Measurements from ENCODE around the gene ELAVL2. TPM values are rescaled to one million over a fixed set of nuclear protein-coding genes. Genes with fewer than 3 reads are reported as not detected.

The ELAVL2 gene
- total RNA-seq (under 1 TPM in 1 of 5 donors, not detected in 4; 0.79 TPM), total RNA-seq (0 to 0.06 (median 0) reads per million in 29 experiments)
- not detected for total RNA-seq (2013)

- Mint-ChIP-seq H3K27me3 (peaks cover 29 to 32% of the 10 kb centered on the region in 2 donors), H3K36me3 (no peaks in the 10 kb centered on the region), H3K27ac (no peak within 1 kb of the TSS), H3K9me3 (peaks cover 0 to 6% (median 4%) of the 10 kb centered on the region in 3 donors), H3K4me1 (no peaks in the 10 kb centered on the region), H3K4me3 (no peak within 1 kb of the TSS)
- Histone ChIP-seq H3K4me3 (ENCODE audit: control insufficient read depth in 1 of 2, extremely low read depth in 1 of 2, low read length in 1 of 2) (peak within 1 kb of the TSS in 1 of 2 donors; percentile 4), H3K9me3 (no peaks in the 10 kb centered on the region), H3K27me3 (replicated peaks in 1 of 2; ENCODE audit: control insufficient read depth in 2 of 2, extremely low read depth in 1 of 2, insufficient read depth in 2 of 2, low read length in 1 of 2) (peaks cover 8 to 44% of the 10 kb centered on the region in 2 experiments), H3K4me1 (ENCODE audit: control insufficient read depth in 1 of 2, extremely low read depth in 1 of 2, insufficient read depth in 2 of 2, low read length in 2 of 2) (no peaks in the 10 kb centered on the region), H3K27ac (ENCODE audit: low read length) (no peak within 1 kb of the TSS), H3K36me3 (ENCODE audit: control insufficient read depth in 2 of 2, extremely low read depth in 1 of 2, insufficient read depth in 1 of 2, low read length in 1 of 2) (no peaks in the 10 kb centered on the region)
- ChIA-PET CTCF (no interaction called here), POLR2A (no interaction called here)
- peak in 3 of 4 experiments; percentile 23 to 79 (median 50) for ATAC-seq (replicated peaks in 1 of 4)
- DNase-seq = peak in 26 of 35 experiments; percentile 1 to 31 (median 16)
- WGBS (ENCODE audit: insufficient coverage) = 12% methylated on average over 21 of the region's 30 CpGs
These were observed at the start of gene ELAVL2 for GRCh38 chr9:23826120-23826629. Gene ELAVL2, minus strand, starts transcription at chr9:23826240. Its CDS starts 64,006 bp downstream, at chr9:23762234.

GRCh38 chr9:23858234-23858633 lies 32.2 kb upstream of the ELAVL2 start:
- WGBS (ENCODE audit: insufficient coverage) = no CpG with 5 or more reads among the region's 3 CpGs
- CTCF ChIA-PET = no interaction called here

GRCh38 chr9:23855873-23856604 lies 30.0 kb upstream of the ELAVL2 start:
- Mint-ChIP-seq H3K27me3 (peaks cover 6 to 7% of the 10 kb centered on the region in 2 donors), H3K4me3 (no peak overlapping the region), H3K9me3 (peaks cover 5 to 37% (median 22%) of the 10 kb centered on the region in 3 donors), H3K4me1 (peaks cover 0 to 3% (median 3%) of the 10 kb centered on the region in 3 donors), H3K36me3 (no peaks in the 10 kb centered on the region), H3K27ac (no peak overlapping the region)
- peaks cover 0 to 8% of the 10 kb centered on the region in 2 experiments for H3K27me3 ChIP-seq (replicated peaks in 1 of 2; ENCODE audit: control insufficient read depth in 2 of 2, extremely low read depth in 1 of 2, insufficient read depth in 2 of 2, low read length in 1 of 2)
- ChIA-PET CTCF (interaction anchor here in 1 of 2 donors (0.7 kb wide), 1 partner anchor 573 kb away, joined by 3 read pairs; no protein-coding TSS in a partner anchor), POLR2A (no interaction called here)
- ATAC-seq (replicated peaks in 1 of 4) (no peak), DNase-seq (no peak)
- H3K9me3 ChIP-seq = no peaks in the 10 kb centered on the region
- WGBS (ENCODE audit: insufficient coverage) = no CpG with 5 or more reads among the region's 5 CpGs
- H3K4me3 ChIP-seq (ENCODE audit: control insufficient read depth in 1 of 2, extremely low read depth in 1 of 2, low read length in 1 of 2) = no peak overlapping the region
- H3K4me1 ChIP-seq (ENCODE audit: control insufficient read depth in 1 of 2, extremely low read depth in 1 of 2, insufficient read depth in 2 of 2, low read length in 2 of 2) = no peaks in the 10 kb centered on the region
- H3K36me3 ChIP-seq (ENCODE audit: control insufficient read depth in 2 of 2, extremely low read depth in 1 of 2, insufficient read depth in 1 of 2, low read length in 1 of 2) = no peaks in the 10 kb centered on the region
- no peak overlapping the region for H3K27ac ChIP-seq (ENCODE audit: low read length)

More at GRCh38 chr9:23858234-23858633, 32.2 kb upstream of the ELAVL2 start:
- DNase-seq (no peak), ATAC-seq (replicated peaks in 1 of 4) (no peak)
- POLR2A ChIA-PET = no interaction called here
- Mint-ChIP-seq H3K27me3 (no peaks in the 10 kb centered on the region), H3K9me3 (peaks cover 18 to 36% (median 33%) of the 10 kb centered on the region in 3 donors), H3K4me3 (no peak overlapping the region), H3K36me3 (no peaks in the 10 kb centered on the region), H3K27ac (no peak overlapping the region), H3K4me1 (no peaks in the 10 kb centered on the region)
- Histone ChIP-seq H3K4me3 (ENCODE audit: control insufficient read depth in 1 of 2, extremely low read depth in 1 of 2, low read length in 1 of 2) (no peak overlapping the region), H3K27me3 (replicated peaks in 1 of 2; ENCODE audit: control insufficient read depth in 2 of 2, extremely low read depth in 1 of 2, insufficient read depth in 2 of 2, low read length in 1 of 2) (no peaks in the 10 kb centered on the region), H3K36me3 (ENCODE audit: control insufficient read depth in 2 of 2, extremely low read depth in 1 of 2, insufficient read depth in 1 of 2, low read length in 1 of 2) (no peaks in the 10 kb centered on the region), H3K9me3 (no peaks in the 10 kb centered on the region), H3K4me1 (ENCODE audit: control insufficient read depth in 1 of 2, extremely low read depth in 1 of 2, insufficient read depth in 2 of 2, low read length in 2 of 2) (no peaks in the 10 kb centered on the region), H3K27ac (ENCODE audit: low read length) (no peak overlapping the region)

GRCh38 chr9:23850690-23851629 lies 24.9 kb upstream of the ELAVL2 start:
- no peak overlapping the region for H3K4me3 ChIP-seq (ENCODE audit: control insufficient read depth in 1 of 2, extremely low read depth in 1 of 2, low read length in 1 of 2)
- H3K4me3 Mint-ChIP-seq = no peak overlapping the region
- H3K9me3 Mint-ChIP-seq = peaks cover 2 to 14% (median 9%) of the 10 kb centered on the region in 3 donors
- H3K9me3 ChIP-seq = no peaks in the 10 kb centered on the region
- H3K36me3 Mint-ChIP-seq = no peaks in the 10 kb centered on the region
- no peak for ATAC-seq (replicated peaks in 1 of 4)
- H3K4me1 Mint-ChIP-seq = peaks cover 0 to 6% (median 3%) of the 10 kb centered on the region in 3 donors
- H3K4me1 ChIP-seq (ENCODE audit: control insufficient read depth in 1 of 2, extremely low read depth in 1 of 2, insufficient read depth in 2 of 2, low read length in 2 of 2) = no peaks in the 10 kb centered on the region
- 14% methylated on average over 57 of the region's 62 CpGs for WGBS (ENCODE audit: insufficient coverage)
- no peak overlapping the region for H3K27ac ChIP-seq (ENCODE audit: low read length)
- no peak overlapping the region for H3K27ac Mint-ChIP-seq
- DNase-seq = no peak
- H3K27me3 ChIP-seq (replicated peaks in 1 of 2; ENCODE audit: control insufficient read depth in 2 of 2, extremely low read depth in 1 of 2, insufficient read depth in 2 of 2, low read length in 1 of 2) = peaks cover 4 to 20% of the 10 kb centered on the region in 2 experiments
- ChIA-PET CTCF (no interaction called here), POLR2A (no interaction called here)
- H3K27me3 Mint-ChIP-seq = peaks cover 14 to 25% of the 10 kb centered on the region in 2 donors
- no peaks in the 10 kb centered on the region for H3K36me3 ChIP-seq (ENCODE audit: control insufficient read depth in 2 of 2, extremely low read depth in 1 of 2, insufficient read depth in 1 of 2, low read length in 1 of 2)

- ChIA-PET POLR2A (no interaction called here), CTCF (no interaction called here)
- no peaks in the 10 kb centered on the region for H3K4me1 ChIP-seq (ENCODE audit: control insufficient read depth in 1 of 2, extremely low read depth in 1 of 2, insufficient read depth in 2 of 2, low read length in 2 of 2)
- H3K27ac ChIP-seq (ENCODE audit: low read length) = no peak overlapping the region
- Mint-ChIP-seq H3K27ac (no peak overlapping the region), H3K4me3 (no peak overlapping the region), H3K36me3 (no peaks in the 10 kb centered on the region), H3K4me1 (peaks cover 0 to 6% (median 3%) of the 10 kb centered on the region in 3 donors), H3K27me3 (peaks cover 14 to 25% of the 10 kb centered on the region in 2 donors), H3K9me3 (peaks cover 2 to 12% (median 9%) of the 10 kb centered on the region in 3 donors)
- no peaks in the 10 kb centered on the region for H3K36me3 ChIP-seq (ENCODE audit: control insufficient read depth in 2 of 2, extremely low read depth in 1 of 2, insufficient read depth in 1 of 2, low read length in 1 of 2)
- DNase-seq = no peak
- no peaks in the 10 kb centered on the region for H3K9me3 ChIP-seq
- WGBS (ENCODE audit: insufficient coverage) = 5% methylated on average over 9 of the region's 17 CpGs
- H3K27me3 ChIP-seq (replicated peaks in 1 of 2; ENCODE audit: control insufficient read depth in 2 of 2, extremely low read depth in 1 of 2, insufficient read depth in 2 of 2, low read length in 1 of 2) = peaks cover 4 to 20% of the 10 kb centered on the region in 2 experiments
- H3K4me3 ChIP-seq (ENCODE audit: control insufficient read depth in 1 of 2, extremely low read depth in 1 of 2, low read length in 1 of 2) = no peak overlapping the region
- ATAC-seq (replicated peaks in 1 of 4) = no peak
These were observed 24.2 kb upstream of the ELAVL2 start for GRCh38 chr9:23850242-23850689.

All from T-cell (primary cell).